ENCODE measurements around the gene PSMA4.
A peak's percentile ranks its signal among the peaks of the same experiment; 100 is the strongest.
"Not testable (repeated sequence)": the region's sequence is repeated elsewhere in the genome, so short reads cannot be mapped to it uniquely, and the experiment has no call there.

The PSMA4 gene

GRCh38 chr15:78552597-78552996 lies 12.4 kb downstream of the PSMA4 start:
- DNase-seq: no peak

GRCh38 chr15:78560201-78560600 lies 20.0 kb downstream of the PSMA4 start:
- not testable (repeated sequence) for DNase-seq

GRCh38 chr15:78561490-78561889 lies 21.2 kb downstream of the PSMA4 start:
- DNase-seq: no peak

GRCh38 chr15:78563092-78563491 lies 22.8 kb downstream of the PSMA4 start:
- DNase-seq: no peak

- no peak for DNase-seq
These were observed 24.5 kb downstream of the PSMA4 start for GRCh38 chr15:78564743-78565096.

- peak; percentile 87 for DNase-seq
These were observed 25.1 kb downstream of the PSMA4 start, which contains the start of gene CHRNA5 for GRCh38 chr15:78565097-78565950. TSS of gene CHRNA5 (plus strand) at chr15:78565520. CDS start at chr15:78565720, 200 bp downstream.

- DNase-seq: peak; percentile 10
These were observed 25.9 kb downstream of the PSMA4 start for GRCh38 chr15:78565951-78566774.

- no peak for DNase-seq
These were observed 27.3 kb downstream of the PSMA4 start for GRCh38 chr15:78567531-78567930.

- no peak for DNase-seq
These were observed 30.5 kb downstream of the PSMA4 start for GRCh38 chr15:78570710-78571109.

GRCh38 chr15:78571382-78571781 lies 31.1 kb downstream of the PSMA4 start:
- no peak for DNase-seq

GRCh38 chr15:78573416-78573815 lies 33.2 kb downstream of the PSMA4 start:
- no peak for DNase-seq

- DNase-seq: no peak
These were observed 34.7 kb downstream of the PSMA4 start for GRCh38 chr15:78574944-78575343.

GRCh38 chr15:78597583-78597982 lies 57.3 kb downstream of the PSMA4 start:
- no peak for DNase-seq

- DNase-seq: no peak
These were observed 58.1 kb downstream of the PSMA4 start for GRCh38 chr15:78598348-78598747.

- no peak for DNase-seq
These were observed 58.9 kb downstream of the PSMA4 start for GRCh38 chr15:78599189-78599588.

All from activated CD4-positive, alpha-beta T cell treated with anti-CD3 and anti-CD28 coated beads, Interleukin-2, Interleukin-6, amounts not matched to agents 100 ng/mL and 50 ng/mL, durations not matched to agents 16 hours and 8 hours (primary cell).